Activated CD4-positive, alpha-beta T cell treated with anti-CD3 and anti-CD28 coated beads for 1 hour (primary cell): Measurements from ENCODE around the gene TMOD2.
"Not testable (repeated sequence)": the region's sequence is repeated elsewhere in the genome, so short reads cannot be mapped to it uniquely, and the experiment has no call there.

Experiments
- DNase-seq: peaks from one replicate; pipeline ENCODE4 v3.0.0-alpha.2; 2020

Gene TMOD2

DNA sequence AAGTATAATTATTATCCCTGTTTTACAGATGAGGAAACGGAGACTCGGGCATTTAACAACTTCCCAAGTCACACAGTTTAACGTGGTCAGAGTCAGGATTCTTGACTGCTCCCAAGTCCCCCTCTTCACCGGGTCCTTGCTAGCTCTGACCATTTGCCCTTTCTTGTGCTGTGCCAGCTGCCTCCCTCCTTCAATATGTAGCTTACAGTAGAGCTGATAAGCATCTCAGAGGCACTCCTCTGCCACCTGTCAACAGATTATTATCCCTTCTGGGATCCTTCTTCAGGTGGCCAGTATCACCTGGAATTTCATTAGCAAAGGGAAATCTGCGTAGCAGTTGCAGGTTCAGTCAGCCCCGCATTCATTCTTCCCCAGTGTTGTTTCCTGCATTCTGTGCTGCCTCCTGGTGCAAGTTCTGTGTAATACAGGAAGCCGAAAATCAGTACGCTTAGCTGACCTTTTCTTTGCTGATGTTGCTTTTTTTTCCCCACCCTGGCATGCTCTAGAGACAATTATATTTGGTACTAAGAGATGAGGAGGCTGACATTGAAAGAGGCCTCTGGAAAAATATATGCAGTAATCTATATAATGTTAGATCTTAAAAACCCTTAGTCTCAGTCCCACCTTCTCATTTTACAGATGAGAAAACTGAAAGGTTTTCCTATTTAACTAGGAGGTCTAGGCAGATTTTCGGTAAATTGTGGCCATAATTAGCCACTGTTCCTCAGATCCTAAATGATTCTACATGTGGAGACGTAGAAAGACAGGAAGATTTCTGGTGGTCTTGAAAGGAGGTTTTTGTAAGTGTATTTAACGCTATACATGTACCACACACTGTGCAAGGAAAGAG lies 24.8 kb downstream of the TMOD2 start:
- peak; percentile 21 for DNase-seq

DNA sequence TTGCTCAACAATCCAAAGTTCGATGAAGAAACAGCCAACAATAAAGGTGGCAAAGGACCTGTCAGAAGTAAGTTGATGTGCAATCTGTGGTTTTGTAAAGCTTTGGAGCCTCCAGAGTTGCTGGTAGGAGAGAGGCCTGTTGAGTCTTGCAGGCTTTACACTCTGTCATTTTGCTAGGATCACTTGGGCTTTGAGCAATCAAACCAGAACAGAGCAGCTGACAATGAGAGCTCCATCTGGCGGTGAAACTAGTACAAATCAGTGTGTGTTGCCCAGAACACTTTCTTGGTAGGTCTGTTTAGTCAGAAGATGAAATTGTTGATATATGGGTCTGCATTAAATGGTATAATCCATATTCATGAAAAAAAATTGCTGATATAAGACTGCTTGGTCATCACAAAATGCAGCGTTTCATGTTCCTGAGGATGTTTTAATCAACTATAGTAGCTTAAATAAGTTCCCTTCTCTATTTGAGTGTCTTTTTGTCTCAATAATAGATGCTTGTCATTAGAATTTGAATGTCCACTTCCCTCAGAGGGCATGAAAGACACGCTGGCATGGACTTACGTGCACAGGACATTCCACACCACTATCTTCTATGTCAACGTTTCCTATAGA lies 25.7 kb downstream of the TMOD2 start:
- DNase-seq, result peak; percentile 42

DNA sequence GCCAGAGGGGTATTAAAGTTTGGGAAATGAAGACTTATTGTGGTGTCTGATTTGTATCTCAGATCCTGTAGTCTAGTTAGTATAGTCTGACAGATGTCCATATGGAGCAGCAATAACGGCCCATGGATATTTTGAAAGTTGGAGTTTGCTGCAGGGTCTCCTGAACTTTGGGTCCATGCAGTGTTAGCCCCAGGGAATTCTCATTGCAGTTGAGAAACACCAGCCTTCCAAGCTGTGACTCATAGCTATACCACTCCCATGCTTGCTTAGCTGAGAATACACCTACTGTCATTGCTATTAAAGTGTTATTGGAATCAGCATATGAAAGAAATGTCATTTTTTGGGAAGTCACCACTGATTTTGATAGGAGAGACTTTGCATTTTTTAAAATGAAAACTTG lies 29.2 kb downstream of the TMOD2 start:
- no peak for DNase-seq

DNA sequence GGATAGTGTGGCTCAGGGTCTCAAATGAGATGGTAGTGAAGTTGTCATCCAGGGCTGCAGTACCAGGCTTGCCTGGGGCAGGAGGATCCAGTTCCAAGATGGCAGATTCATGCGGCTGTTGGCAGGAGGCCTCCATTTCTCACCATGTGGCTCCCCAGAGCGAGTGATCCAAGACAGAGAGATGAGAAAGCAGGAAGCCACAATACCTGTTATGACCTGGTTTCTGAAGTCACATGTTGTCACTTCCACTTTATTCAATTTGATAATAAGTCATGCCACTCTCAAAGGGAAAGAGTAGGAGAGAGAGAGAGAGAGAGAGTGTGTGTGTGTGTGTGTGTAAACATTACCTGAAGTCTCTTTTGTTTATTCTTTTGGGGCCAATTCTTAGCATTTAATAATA lies 30.1 kb downstream of the TMOD2 start:
- no peak for DNase-seq

DNA sequence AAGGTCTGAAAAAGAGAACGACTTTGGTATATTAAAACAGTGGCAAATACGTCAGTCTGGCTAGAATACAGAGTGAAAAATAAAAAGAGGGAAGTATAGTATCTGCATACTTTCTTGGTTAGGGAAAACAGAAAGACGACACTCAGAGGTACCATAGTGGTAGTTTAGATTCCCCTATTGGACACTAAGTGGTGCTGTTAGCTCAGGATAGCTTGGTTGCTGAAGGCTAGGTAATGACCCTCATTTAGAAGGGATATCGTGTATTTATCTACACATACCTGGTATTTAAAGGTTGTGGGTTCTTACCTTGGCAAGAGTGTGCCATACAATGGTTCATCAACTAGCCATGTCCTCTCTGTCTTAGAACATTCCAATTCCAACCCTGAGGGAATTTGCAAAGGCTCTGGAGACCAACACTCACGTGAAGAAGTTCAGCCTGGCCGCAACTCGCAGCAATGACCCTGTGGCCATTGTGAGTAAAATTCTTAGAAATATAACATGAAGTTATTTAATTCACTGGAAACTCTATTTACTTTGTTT lies 31.0 kb downstream of the TMOD2 start:
- DNase-seq, result no peak

DNA sequence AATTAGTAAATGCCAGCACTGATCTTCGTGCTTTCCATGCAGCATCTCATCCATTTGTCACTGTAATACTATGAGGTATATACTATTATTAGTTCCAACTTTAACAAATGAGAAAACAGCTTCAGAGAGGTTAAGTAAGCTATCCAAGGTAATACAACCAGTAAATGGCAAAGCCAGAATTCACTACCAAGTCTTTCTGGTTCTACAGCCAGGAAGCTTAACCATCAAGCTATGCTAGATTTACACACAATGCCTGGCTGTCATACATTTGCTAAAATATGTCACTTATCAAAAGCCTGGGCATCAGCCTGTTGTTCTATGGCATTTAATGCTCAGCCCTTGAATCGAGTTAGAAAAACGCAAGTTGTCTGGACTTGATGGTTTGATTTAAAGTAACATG lies 32.6 kb downstream of the TMOD2 start:
- no peak for DNase-seq

DNA sequence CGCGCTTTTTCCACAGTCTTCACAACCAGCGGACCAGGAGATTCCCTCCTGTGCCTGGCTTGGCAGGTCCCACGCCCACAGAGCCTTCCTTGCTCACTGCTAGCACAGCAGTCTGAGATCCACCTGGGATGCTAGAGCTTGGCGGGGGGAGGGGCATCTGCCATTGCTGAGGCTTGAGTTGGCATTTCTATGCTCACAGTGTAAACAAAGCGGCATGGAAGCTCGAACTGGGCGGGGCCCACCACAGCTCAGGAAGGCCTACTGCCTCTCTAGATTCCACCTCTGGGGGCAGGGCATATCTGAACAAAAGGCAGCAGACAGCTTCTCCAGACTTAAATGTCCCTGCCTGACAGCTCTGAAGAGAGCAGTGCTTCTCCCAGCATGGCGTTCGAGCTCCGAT lies 35.7 kb downstream of the TMOD2 start:
- DNase-seq, result not testable (repeated sequence)

DNA sequence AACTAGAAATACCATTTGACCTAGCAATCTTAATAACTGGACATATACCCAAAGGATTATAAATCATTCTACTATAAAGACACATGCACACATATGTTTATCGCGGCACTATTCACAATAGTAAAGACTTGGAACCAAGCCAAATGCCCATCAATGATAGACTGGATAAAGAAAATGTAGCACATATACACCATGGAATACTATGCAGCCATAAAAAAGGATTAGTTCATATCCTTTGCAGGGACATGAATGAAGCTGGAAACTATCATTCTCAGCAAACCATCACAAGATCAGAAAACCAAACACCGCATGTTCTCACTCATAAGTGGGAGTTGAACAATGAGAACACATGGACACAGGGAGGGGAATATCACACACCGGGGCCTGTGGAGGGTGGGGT lies 41.1 kb downstream of the TMOD2 start:
- not testable (repeated sequence) for DNase-seq

DNA sequence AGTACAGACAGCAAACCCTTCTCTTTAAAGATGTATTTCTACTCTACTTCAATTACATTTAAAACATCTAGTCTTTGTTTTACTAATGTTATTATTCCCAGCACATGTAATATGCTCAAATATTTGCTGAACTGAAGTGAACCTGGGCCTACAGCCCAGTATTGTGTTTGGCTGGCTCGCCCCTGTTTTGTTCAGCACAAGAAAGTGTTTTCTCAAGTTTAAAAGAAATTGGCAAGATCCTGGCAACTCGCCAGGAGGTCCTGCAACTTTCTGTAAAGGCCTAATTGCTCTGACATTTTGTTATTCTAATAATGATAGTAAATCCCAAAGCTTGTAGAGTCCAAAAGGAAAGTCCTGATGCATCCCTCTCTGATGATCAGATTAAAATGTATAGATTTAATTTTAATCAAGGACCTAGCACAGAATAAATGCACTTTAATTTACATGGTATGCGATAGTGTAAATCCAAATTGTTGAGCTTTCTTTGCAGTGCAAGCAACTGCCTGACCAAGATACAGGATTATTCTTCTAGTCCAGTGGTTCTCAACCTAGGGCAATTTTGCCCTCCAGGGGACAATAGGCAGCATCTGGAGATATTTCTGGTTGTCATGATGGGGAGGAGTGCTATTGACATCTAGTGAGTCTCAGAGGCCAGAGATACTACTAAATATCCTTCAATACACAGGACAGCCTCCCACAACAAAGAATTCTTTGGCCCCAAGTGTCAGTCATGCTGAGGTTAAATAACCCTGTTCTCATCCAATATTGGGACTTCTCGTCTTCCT lies 42.3 kb downstream of the TMOD2 start:
- DNase-seq, result no peak

DNA sequence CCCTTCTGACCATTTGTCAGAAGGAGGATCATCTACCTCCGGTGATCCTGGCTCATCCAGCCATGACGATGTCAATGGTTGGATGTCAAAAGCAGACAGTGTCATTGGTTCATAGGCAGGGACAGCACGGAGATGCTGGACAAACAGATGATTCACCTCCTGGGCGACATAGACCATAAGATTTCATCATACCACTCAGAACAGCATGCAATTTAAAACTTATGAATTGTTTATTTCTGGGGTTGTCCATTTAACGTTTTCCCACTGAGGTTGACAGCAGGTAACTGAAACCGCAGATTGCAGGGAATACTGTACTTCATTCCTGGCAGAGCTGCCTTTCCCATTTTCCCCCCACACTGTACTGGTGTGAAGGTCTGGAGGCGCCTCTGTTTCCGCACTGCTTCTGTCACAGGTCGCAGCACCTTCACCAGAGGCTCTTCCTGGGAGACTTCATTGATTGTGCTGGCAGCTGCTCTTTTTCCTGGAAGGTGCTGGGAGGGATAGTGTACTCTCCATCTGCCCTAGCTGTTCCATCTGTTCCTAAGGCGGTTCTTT lies 45.5 kb downstream of the TMOD2 start:
- DNase-seq, result no peak

DNA sequence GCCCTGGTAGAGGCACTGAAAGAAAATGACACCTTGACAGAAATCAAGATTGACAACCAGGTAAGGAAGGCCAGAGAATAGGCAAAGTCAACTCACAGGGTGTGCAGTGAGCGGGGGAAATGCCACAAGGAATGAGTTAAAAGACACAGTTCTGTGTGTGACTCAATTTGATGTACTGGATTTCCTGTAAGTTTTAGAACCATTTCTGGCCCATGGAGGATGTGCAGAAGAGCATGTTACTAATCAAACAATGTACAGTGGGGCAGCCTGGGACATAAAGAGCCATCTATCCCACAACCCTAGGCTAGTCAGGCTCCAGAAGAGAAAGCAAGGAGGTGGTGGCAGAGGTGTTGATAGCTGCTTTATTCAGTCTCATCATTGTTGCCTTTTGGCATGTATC lies 46.9 kb downstream of the TMOD2 start:
- DNase-seq, result no peak

DNA sequence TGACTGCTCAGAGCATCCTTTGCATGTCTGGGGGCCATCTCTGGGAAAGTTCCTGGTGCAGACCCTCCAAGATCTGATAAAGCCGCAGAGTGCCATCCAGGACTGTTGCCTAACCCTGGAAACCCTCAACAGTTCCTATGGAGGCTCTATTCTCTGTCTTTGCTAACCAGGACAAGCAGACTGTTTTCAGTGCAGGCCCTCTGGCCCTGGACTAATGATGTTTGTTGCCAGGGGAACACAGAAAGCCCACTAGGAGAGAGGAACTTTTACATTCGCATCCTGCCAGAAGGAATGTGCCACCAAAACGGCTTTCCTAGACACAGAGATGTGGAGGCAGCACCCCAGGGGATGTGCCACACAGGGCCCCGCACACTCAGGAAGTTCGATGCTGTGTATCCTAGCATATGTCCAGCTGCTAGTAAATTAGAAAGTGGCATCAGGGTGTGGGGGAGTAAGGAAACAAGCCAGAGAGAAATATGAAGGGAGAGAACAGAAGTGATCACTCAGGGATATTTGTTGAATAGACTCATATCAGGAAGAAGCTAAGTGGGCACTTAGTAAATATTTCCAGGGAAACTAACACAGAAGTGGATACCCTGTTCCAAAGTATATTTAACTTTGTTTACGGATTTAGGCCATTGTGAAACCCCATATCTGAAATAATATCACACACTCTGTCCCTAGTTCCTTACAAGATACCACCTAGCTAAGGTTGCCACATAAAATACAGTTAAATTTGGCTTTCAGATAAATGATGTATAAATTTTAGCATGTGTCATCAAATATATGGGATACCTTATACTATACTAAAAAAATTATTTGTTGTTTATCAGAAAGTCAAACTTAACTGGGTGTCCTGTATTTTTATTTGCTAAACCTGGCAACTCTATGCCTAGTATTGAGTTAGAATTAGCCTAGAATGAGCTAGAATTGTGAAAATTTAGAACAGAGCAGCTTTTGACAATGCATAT lies 48.2 kb downstream of the TMOD2 start:
- no peak for DNase-seq

DNA sequence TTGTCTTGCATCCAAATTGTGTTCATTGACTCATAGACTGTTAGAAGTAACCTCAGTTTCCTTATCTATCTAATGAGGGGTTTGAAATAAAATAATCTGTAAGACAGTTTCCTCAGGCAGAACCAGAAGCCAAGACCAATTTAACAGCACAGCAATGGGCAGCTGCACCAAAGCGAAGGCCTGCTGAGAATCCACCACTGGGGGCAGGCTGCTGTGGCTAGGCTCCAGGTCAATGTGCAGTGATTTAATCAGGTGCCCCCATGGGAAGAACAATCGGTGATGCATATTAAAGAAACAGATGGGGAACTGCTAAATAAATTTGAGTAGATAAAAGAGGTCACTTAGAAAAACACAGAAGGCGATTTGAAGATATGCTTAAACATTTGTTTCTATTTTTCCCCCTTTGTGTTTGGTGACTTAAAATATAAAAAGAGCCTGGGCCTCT lies 50.0 kb downstream of the TMOD2 start:
- DNase-seq, result no peak

DNA sequence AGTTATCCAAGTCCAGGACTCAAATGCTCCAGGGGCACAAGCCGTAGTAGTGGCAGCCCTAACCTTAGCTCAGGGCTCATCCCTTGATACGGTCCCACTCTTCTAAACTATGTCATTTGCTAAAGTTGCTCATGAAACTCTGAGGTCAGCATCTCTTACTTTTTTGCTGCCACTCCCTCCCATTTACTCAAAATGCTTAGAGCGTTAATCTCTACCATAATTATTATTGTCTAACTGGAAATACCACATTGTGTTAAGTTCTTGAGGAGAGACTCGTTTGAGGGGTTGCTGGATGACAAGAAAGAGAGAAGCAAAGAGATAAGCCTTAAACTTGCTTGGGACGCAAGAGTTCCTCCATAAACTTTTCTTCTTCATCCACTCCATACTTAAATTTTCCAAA lies 51.2 kb downstream of the TMOD2 start:
- no peak for DNase-seq

DNA sequence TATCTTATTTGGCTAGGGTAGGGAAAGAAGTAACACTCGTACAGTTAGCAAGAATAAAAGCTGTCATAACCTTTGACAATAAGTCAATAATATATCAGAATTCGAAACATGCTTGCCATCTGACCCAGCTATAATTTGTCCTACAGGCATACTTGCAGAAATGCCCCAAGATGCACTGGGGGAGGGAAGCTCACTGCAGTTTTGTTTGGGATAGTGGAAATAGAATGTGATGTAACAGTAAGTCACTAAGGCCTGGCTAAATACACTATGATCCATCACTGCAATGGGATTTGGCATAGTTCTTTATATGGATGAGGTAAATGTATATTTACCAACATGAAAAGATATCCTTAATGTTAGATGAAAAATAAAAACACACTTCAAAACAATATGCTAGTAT lies 52.6 kb downstream of the TMOD2 start:
- no peak for DNase-seq

DNA sequence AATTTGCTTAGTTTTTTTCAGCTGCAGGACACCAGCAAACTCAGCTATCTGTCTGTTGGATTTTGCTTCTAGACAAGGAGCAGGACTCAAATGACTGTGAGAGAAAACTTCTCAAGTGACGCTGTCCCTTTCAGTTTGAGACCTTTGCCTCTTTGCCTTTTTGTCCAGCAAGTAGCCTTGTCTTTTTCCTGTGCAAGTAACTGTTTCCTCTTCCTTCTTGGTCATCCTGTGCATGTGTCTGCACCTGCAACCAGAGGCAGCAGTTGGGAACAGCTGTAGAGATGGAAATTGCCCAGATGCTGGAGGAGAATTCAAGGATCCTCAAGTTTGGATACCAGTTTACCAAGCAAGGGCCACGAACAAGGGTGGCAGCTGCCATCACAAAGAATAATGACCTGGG lies 54.7 kb downstream of the TMOD2 start:
- DNase-seq, result no peak

DNA sequence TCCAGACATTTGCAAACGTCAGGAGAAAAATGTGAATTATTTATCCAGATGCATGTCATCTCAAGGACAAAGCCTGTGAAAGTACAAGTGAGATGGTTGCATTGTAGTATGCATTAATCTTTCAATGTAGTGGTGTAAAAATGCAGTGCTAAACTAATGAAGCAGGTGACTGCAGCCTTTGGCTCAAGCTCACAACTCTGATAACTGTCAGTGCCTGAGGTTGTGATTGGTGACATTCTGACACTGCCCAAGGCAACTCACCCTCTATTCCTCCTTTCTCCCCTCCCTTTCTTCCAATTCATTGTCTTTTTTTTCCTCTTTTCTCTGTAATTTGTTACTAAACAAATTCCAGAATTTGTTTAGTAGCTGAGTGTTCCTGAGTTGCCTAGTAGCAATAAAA lies 58.1 kb downstream of the TMOD2 start:
- DNase-seq, result no peak

DNA sequence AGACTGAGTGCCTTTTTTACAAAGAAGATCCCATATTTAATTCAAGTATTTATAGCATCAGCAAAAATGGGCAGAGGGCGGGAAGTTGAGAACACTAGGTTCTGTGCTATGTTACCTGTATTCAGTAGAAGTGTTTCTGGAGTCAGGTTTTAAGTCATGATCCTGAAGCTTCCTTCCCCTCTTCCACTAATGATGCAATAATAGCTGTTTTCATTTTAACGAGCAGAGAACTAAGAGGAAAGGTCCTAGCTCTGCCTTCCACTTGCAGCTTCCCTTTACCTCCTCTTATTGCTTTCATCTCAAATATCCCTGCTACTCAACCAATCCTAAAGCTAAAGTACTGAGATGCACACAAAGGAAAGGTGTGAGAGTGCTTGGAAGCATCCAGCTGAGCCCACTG lies 61.2 kb downstream of the TMOD2 start:
- DNase-seq, result no peak

DNA sequence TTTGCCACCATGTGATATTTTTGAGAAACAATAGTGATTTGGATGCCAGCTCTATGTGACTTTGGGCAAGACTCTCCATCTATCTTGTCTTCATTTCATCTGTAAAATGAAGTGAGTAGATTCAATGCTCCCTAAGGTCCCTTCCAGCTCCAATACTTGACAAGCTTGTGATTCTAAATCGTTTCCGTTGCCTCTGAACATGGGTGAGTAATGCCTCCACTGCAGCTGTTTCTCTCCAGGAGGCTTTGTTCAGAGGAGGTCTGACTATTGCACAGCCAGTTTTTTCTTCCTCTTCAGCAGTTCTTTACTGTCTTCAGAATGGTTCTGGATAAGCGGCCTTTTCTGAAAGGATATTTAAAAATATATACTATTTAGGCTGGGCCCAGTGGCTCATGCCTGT lies 63.2 kb downstream of the TMOD2 start:
- no peak for DNase-seq

DNA sequence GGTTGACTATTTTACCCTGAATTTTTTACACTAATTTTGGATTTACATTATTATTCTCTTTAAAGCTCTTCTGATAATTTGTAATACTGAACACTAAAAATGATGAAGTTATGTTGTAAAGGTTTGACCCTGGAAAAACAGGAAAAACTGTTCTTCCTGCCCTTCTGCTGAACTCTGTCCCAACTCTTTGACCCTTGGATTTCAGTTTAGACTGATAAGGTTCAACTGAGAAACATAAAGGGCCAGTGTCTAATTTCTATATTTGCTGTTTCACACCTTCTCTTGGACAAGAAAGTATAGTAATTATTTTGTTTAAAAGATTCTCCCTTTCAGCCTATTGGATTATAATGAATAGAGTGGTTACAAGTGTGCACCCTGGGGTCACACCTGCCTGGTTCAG lies 65.2 kb downstream of the TMOD2 start:
- no peak for DNase-seq

DNA sequence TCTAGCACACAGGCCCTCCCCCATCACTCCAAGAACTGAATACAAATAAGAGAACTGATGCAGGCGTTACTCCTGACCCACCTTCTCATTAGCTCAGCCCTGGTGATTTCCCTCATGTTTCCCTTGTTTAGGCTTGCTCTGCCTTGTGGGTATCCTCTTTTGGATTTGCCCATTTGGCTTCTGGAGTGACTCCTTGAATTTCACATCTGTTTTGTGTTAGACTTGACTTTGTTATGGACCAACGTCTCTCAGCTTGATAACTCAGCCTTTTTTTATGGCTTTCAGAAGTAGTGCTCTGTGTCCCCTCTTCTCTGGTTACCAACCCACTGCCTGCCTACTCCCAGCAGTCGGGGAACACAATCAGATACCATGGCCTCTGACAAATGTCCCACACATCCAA lies 66.8 kb downstream of the TMOD2 start:
- DNase-seq, result no peak

DNA sequence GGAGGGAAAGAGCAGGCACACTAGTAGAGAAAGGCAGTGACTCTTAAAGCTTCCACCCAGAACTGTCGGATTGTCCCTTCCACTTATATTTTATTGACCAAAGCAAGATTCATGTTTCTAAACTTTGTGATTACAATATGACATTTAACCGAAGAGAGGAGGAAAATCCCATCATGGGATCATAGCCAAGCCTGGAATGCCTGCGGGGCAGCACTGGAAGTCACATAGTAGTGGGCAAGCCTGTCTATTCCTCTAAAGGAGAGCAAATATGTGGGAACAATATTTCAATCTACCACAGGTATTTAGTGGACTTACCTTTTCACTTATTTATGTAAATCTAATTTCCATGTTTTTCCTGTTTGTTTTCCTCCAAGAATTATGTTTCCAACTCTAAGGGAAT lies 74.3 kb downstream of the TMOD2 start:
- no peak for DNase-seq
